ENCODE results near the gene SMURF1. TPM values are rescaled to one million over a fixed set of nuclear protein-coding genes. Genes with fewer than 3 reads are reported as not detected.

Gene SMURF1
- total and polyA plus RNA-seq, 2 of the 8 experiments (the other 6 are each of a cell fraction or from before 2014, with no cell fraction given) = 9.6 to 24.5 TPM

Other genes with a start within 250 kb of the SMURF1 start
- gene KPNA7, start 64.0 kb upstream of the SMURF1 start, total RNA-seq (2021; fragmentation: NEBNext Ultra II Directional; extraction: Animal tissue kit (Norgen Biotek cat#: 25700)) = not detected in 2 replicates
- gene KPNA7, start 64.0 kb upstream of the SMURF1 start, polyA plus RNA-seq (2011; rRNA removed) = not detected in 2 replicates
- gene MYH16, start 128.7 kb upstream of the SMURF1 start, total RNA-seq (2021; fragmentation: NEBNext Ultra II Directional; extraction: Animal tissue kit (Norgen Biotek cat#: 25700)) = not detected in 2 replicates
- not detected in 2 replicates for gene MYH16, start 128.7 kb upstream of the SMURF1 start, polyA plus RNA-seq (2011; rRNA removed)
- gene ARPC1A, start 181.8 kb upstream of the SMURF1 start, total RNA-seq (2021; fragmentation: NEBNext Ultra II Directional; extraction: Animal tissue kit (Norgen Biotek cat#: 25700)) = 147 and 155 TPM in 2 replicates
- 123 and 140 TPM in 2 replicates for gene ARPC1A, start 181.8 kb upstream of the SMURF1 start, polyA plus RNA-seq (2011; rRNA removed)
- 61.8 and 64.5 TPM in 2 replicates for gene ARPC1B, start 230.6 kb upstream of the SMURF1 start, total RNA-seq (2021; fragmentation: NEBNext Ultra II Directional; extraction: Animal tissue kit (Norgen Biotek cat#: 25700))
- gene ARPC1B, start 230.6 kb upstream of the SMURF1 start, polyA plus RNA-seq (2011; rRNA removed) = 115 and 165 TPM in 2 replicates

Data from H1 (cell line).